ENCODE measurements around the gene C18orf54.

- no peak for TF ChIP-seq EZH2phosphoT487 (IDR thresholded peaks at IDR 0.05; ENCODE audit: insufficient read depth, low read depth)
- TF ChIP-seq EZH2 (IDR thresholded peaks at IDR 0.05; ENCODE audit: insufficient read depth, poor library complexity, severe bottlenecking): no peak
These were observed 19.5 kb upstream of the C18orf54 start for GRCh38 chr18:54338230-54338629.

All from GM23248 (cell line).